Measurements from ENCODE around the gene GPR132.

GRCh38 chr14:105023791-105024480 lies 41.3 kb downstream of the GPR132 start:
- TF ChIP-seq RBBP5 (IDR thresholded peaks at IDR 0.05; ENCODE audit: borderline replicate concordance, low read depth, low read length), result no peak
- TF ChIP-seq HDAC2 (IDR thresholded peaks at IDR 0.05; ENCODE audit: borderline replicate concordance in 1 of 2, low read depth in 2 of 2, low read length in 2 of 2), result no peak
- no peak for TF ChIP-seq CTCF (IDR thresholded peaks at IDR 0.05; ENCODE audit: control extremely low read depth in 1 of 3, insufficient read depth in 1 of 3, low read depth in 1 of 3, low read length in 3 of 3)
- no peak for TF ChIP-seq TBP (IDR thresholded peaks at IDR 0.05; ENCODE audit: low read depth, low read length)

Measured in H1 (cell line).